ENCODE measurements around the gene FUT3.
"Not testable (repeated sequence)": the region's sequence is repeated elsewhere in the genome, so short reads cannot be mapped to it uniquely, and the experiment has no call there.

The FUT3 gene

DNA sequence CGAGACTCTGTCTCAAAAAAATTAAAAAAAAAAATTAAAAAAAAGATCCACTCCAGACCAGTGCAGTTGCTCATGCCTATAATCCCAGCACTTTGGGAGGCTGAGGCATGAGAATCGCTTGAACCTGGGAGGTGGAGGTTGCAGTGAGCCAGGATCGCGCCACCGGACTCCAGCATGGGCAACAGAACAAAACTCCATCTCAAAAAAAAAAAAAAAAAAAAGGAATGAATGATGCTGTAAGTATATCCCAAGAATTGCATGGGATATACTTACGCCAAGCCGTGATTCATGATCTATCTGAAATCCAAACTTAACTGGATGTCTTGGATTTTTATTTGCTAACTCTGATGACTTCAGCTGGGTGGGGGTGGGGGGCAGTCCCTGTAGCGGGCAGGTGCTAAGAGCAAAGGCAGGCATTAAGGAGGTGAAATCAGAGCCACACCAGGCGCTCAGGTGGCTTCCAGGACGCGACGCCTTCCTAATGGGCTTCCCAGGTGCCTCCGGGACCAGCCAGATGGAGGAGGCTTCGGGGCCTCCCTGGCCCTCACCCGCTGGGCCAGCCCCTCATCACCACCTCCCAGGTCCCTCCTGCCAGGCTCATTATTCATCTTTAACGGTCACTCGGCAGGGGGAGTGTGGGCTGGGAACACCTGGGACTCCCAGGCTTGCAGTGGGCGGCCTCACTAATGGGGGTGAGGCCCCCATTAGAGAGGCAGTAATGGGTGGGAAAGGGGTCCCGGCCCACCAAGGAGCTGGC lies 30.5 kb upstream of the FUT3 start:
- no peak for DNase-seq

GRCh38 chr19:5880604-5881078 lies 29.4 kb upstream of the FUT3 start:
- no peak for DNase-seq

DNA sequence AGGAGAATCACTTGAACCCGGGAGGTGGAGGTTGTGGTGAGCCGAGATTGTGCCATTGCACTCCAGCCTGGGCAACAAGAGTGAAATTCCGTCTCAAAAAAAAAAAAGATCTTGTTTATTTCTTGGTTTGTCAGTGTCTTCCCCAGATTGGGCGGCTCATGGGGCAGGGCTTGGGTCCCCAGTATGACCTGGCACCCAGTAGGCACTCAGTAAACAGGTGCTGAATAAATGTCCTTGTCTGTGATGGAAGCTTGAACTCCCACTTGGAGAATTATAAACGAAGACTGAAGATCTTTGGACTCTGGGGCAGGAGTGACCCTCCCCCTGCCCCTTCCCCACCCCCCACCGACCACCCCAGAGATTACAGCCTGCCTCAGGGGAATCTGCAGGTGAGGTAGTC lies 28.9 kb upstream of the FUT3 start:
- no peak for DNase-seq

- no peak for DNase-seq
Measured at GRCh38 chr19:5877882-5878281, 26.6 kb upstream of the FUT3 start.

DNA sequence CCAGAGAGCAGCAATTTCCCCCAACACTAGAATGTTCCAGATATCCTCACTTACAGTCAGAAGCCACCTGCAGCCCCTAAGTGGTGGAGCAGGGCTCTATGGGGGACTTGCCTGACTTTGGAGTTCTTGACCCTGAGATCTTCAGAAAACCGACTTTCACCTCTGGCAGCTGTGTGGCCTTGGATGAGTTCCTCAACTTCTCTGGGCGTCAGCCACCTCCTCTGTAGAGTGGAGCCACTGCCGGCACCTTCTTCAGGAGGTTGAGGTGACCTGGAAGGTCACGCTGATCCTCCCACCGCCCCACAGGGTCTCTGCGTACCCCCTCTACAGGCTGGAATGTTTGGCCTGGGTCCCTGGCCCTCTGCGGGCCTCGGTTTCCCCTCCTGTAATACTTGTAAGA lies 26.2 kb upstream of the FUT3 start:
- DNase-seq: no peak

DNA sequence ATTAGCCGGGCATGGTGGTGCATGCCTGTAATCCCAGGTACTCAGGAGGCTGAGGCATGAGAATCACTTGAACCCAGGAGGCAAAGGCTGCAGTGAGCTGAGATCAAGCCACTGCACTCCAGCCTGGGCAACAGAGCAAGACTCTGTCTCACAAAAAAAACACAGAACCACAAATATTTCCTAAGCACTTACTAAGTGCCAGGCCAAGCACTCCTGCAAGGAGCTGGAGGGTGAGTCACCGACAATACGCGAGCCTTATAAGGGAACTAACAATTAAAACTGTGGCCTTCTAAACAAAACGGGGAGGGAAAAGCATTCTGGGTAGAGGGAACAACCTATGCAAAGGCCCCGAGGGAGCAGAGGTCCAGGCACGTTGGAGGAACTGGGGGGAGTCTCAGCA lies 23.2 kb upstream of the FUT3 start:
- not testable (repeated sequence) for DNase-seq

GRCh38 chr19:5873617-5874199 lies 22.5 kb upstream of the FUT3 start:
- DNase-seq: no peak

DNA sequence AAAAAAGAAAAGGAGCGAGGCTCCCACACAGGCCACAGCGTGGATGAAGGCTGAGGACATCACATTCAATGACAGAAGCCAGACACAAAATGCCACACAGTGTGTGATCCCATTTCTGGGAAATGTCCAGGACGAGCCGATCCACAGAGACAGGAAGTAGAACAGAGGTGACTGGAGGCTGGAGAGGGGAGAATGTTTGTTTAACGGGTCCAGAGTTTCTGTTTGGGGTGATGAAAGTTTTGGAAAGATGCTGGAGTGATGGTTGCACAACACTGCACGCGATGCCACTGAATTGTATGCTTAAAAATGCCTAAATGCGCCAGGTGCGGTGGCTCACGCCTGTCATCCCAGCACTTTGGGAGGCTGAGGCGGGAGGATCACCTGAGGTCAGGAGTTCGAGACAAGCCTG lies 19.7 kb upstream of the FUT3 start:
- DNase-seq: no peak

- no peak for DNase-seq
Measured at GRCh38 chr19:5867201-5868136, 16.2 kb upstream of the FUT3 start.

DNA sequence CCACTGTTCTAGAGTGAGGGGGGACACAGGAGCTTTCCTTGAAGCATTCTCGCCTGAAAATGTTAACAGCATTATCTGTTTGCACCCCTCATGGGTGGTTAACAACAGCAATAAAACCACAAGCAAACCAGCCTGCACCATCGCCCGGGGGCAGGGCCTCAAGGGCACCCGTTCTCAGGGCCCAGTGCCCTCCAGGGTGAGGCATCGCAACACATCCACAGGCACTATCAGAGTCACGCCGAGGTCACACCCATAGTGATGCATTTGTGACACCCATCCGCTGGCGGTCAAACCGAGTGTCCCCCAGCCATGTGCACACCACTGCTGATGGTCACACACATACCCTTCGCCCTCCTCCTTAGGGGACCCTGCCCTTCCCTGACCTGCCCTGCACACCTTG lies 14.5 kb upstream of the FUT3 start:
- no peak for DNase-seq

- DNase-seq: no peak
Measured at GRCh38 chr19:5864725-5865486, 13.7 kb upstream of the FUT3 start.

DNA sequence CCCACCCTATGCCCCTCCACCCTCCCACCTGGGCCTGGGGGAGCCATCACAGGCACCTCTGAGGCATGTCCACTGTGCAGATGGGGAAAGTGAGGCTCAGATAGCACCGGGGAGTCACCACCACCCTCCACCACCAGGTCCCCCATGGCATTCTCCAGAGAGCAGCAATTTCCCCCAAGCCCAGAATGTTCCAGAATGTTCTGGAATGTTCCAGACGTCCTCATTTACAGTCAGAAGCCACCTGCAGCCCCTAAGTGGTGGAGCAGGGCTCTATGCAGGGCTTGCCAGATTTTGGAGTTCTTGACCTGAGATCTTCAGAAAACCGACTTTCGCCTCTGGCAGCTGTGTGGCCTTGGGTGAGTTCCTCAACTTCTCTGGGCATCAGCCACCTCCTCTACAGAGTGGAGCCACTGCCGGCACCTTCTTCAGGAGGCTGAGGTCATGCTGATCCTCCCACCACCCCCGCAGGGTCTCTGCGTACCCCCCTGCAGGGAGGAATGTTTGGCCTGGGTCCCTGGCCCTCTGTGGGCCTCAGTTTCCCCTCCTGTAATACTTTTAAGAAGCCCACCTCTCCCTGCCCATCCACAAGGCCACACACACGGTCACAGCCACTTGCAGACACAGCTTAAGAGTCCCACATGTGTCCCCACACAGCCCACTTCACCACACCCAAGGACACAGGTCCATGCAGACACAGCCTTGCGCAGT lies 12.9 kb upstream of the FUT3 start:
- no peak for DNase-seq

DNA sequence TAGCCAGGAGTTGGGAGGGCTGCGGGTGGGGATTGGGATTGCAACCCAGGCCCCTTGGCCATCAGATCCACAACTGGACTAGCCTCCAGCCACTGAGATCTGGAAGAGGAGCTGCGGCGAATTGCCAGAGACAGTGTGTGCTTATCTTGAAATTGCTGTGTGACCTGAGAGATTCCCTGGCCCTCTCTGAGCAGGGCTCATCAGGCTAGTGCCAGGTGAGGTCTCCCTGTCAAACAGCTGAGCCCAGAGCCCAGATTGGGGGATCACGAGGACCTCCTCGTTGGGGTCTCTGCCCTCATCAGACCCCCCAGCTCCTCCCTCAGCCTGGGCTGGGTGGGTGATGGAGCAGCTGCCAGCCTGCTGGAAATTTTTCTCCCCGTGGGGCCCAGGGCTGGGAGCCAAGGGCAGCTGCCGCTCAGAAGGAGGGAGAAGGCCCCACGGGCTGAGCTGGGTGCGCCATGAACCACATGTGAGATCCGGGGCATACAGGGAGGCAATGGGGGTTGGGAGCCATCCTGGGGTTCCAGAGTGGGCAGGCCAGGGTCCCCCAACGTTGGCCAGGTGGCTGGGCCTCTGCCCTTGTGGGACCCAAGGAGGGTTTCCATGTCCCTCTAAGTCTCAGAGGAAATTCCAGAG lies 11.9 kb upstream of the FUT3 start:
- no peak for DNase-seq

DNA sequence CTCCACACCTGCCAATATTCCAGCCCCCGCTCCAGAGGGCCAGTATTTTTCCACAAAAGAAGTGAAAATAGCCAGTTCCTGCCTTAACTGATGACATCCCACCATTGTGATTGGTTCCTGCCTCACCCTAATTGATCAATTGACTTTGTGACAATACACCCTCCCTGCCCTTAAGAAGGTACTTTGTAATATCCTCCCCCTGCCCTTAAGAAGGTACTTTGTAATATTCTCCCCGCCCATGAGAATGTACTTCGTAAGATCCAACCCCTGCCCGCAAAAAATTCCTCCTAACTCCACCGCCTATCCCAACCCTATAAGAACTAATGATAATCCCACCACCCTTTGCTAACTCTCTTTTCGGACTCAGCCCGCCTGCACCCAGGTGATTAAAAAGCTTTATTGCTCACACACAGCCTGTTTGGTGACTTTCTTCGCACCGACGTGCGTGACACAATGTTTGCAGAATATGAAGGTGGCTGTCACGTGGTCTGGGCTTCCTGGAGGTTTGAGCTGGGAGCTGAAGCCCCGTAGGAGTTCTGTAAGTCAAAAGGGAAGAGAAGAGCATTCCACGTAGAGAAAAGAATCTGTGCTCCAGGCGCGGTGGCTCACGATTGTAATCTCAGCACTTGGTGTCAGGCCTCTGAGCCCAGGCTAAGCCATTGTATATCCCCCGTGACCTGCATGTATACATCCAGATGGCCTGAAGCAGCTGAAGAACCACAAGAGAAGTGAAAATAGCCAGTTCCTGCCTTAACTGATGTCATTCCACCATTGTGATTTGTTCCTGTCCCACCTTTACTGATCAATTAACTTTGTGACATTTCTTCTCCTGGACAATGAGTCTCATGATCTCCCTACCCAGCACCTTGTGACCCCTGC lies 6.2 kb upstream of the FUT3 start:
- DNase-seq: no peak

- DNase-seq: not testable (repeated sequence)
Measured at GRCh38 chr19:5855151-5855550, 3.9 kb upstream of the FUT3 start.

DNA sequence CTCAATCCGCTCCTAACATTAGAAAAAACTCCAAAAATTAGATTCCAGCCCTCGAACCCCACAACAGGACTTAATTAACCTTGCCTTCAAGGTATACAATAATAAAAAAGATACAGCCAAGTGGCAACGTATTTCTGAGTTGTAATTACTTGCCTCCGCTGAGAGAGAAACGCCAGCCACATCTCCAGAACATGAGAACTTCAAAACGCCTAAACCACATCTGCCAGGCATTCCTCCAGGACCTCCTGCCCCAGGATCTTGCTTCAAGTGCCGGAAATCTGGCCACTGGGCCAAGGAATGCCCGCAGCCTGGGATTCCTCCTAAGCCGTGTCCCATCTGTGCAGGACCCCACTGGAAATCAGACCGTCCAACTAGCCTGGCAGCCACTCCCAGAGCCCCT lies 2.9 kb upstream of the FUT3 start:
- not testable (repeated sequence) for DNase-seq

DNA sequence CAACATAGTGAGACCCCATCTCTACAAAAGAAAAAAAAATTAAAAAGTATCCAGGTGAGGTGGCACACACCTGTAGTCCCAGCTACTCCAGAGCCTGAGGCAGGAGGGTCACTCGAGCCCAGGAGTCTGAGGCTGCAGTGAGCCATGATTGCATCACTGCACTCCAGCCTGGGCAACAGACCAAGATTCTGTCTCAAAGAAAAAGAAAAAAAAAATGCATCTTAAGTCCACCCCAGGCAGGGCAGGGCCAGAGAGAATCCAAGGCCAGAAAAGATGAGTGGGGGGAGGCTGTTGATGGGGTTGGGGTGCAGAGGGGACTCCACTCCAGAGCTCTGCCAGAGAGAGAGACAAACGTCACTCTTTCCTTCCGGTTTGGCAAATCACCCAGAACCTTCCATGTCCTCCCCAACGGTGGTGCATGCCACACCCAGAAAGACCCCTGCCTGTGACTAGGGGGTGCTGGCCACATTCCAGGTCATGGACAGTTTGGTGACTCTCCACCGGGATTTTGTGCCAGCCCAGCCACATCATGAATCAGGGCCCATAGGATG lies 431 bp downstream of the FUT3 start:
- DNase-seq: peak; percentile 28

- no peak for DNase-seq
Measured at GRCh38 chr19:5850189-5850588, 1.1 kb downstream of the FUT3 start.

- DNase-seq: not testable (repeated sequence)
Measured at GRCh38 chr19:5848621-5849020, 2.6 kb downstream of the FUT3 start.

GRCh38 chr19:5847846-5848245 lies 3.4 kb downstream of the FUT3 start:
- not testable (repeated sequence) for DNase-seq

Data from hematopoietic multipotent progenitor cell treated with erythropoietin and hydrocortisone succinate and interleukin-3 and kit ligand, for 4 days (in vitro differentiated cells).